Parathyroid adenoma (tissue), 2 donors: ENCODE results near the gene CELA2B.

Experiments
- H2AFZ ChIP-seq: fragments of 300-600 bp; sonication (generic); one replicate; pipeline ENCODE4 v1.7.0; 2017; ENCODE audit warnings: antibody characterized with exemption, mild to moderate bottlenecking
- H3K27ac ChIP-seq: fragments of 300-600 bp; sonication (generic); one replicate; pipeline ENCODE4 v1.7.0; 2017
- H3K27me3 ChIP-seq: fragments of 300-600 bp; sonication (generic); one replicate; pipeline ENCODE4 v1.7.0; 2017; ENCODE audit warnings: low read length; ENCODE audit not compliant: control insufficient read depth, insufficient read depth
- H3K36me3 ChIP-seq: fragments of 300-600 bp; sonication (generic); one replicate; pipeline ENCODE4 v1.7.0; 2017; ENCODE audit warnings: low read length; ENCODE audit not compliant: control insufficient read depth, insufficient read depth
- H3K4me1 ChIP-seq: fragments of 300-600 bp; sonication (generic); one replicate; pipeline ENCODE4 v1.7.0; 2017; ENCODE audit warnings: control low read depth
- H3K4me2 ChIP-seq: fragments of 300-600 bp; sonication (generic); one replicate; pipeline ENCODE4 v1.7.0; 2017; ENCODE audit warnings: low read length
- H3K4me3 ChIP-seq: fragments of 300-600 bp; sonication (generic); one replicate; pipeline ENCODE4 v1.7.0; 2017; ENCODE audit warnings: low read depth, low read length
- H3K79me2 ChIP-seq: fragments of 300-600 bp; sonication (generic); one replicate; pipeline ENCODE4 v1.7.0; 2017; ENCODE audit warnings: control low read depth
- H3K9ac ChIP-seq: fragments of 300-600 bp; sonication (generic); one replicate; pipeline ENCODE4 v1.7.0; 2017; ENCODE audit warnings: mild to moderate bottlenecking
- H3K9me3 ChIP-seq: fragments of 300-600 bp; sonication (generic); one replicate; pipeline ENCODE4 v1.7.0; 2017; ENCODE audit warnings: low read length; ENCODE audit not compliant: control insufficient read depth
- TF ChIP-seq, protein P1 (sequence below): fragments of 300-600 bp; sonication (generic); IDR thresholded peaks from one replicate; pipeline ENCODE4 v1.7.0; 2017; ENCODE audit warnings: antibody characterized with exemption, mild to moderate bottlenecking
- donor health status: primary hyperparathyroidism.

The CELA2B gene

DNA sequence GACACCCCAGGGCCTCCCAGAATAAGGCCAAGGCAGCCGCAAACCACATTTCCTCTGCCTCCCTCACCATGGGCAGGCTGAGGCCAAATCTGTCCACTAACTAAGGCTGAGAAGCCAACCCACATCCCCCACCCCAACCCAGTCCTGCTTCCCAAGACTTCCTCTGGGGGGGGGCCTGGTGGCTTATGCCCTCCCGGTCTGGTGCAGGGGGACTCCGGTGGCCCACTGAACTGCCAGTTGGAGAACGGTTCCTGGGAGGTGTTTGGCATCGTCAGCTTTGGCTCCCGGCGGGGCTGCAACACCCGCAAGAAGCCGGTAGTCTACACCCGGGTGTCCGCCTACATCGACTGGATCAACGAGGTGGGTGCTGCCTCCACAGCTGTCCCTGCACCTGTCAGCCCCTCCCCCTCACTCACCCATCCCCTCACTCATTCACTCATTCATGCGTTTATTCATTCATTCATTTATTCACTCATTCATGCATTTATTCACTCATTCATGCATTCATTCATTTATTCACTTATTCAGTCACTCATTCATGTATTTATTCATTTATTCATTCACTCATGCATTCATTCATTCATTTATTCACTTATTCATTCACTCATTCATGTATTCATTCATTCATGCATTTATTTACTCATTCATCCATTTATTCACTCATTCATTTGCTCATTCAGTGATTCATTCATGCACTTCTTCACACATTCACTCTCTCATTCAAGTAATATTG, 30.3 kb upstream of the CELA2B start:
- Histone ChIP-seq H3K9ac (no peak overlapping the region), H3K36me3 (no peaks in the 10 kb centered on the region), H3K4me2 (no peak overlapping the region), H3K79me2 (no peaks in the 10 kb centered on the region), H2AFZ (no peak overlapping the region), H3K27me3 (no peaks in the 10 kb centered on the region), H3K4me1 (no peaks in the 10 kb centered on the region), H3K9me3 (no peaks in the 10 kb centered on the region), H3K27ac (no peak overlapping the region), H3K4me3 (no peak overlapping the region)
- TF ChIP-seq, protein P1, sequence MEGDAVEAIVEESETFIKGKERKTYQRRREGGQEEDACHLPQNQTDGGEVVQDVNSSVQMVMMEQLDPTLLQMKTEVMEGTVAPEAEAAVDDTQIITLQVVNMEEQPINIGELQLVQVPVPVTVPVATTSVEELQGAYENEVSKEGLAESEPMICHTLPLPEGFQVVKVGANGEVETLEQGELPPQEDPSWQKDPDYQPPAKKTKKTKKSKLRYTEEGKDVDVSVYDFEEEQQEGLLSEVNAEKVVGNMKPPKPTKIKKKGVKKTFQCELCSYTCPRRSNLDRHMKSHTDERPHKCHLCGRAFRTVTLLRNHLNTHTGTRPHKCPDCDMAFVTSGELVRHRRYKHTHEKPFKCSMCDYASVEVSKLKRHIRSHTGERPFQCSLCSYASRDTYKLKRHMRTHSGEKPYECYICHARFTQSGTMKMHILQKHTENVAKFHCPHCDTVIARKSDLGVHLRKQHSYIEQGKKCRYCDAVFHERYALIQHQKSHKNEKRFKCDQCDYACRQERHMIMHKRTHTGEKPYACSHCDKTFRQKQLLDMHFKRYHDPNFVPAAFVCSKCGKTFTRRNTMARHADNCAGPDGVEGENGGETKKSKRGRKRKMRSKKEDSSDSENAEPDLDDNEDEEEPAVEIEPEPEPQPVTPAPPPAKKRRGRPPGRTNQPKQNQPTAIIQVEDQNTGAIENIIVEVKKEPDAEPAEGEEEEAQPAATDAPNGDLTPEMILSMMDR, result no peak

DNA sequence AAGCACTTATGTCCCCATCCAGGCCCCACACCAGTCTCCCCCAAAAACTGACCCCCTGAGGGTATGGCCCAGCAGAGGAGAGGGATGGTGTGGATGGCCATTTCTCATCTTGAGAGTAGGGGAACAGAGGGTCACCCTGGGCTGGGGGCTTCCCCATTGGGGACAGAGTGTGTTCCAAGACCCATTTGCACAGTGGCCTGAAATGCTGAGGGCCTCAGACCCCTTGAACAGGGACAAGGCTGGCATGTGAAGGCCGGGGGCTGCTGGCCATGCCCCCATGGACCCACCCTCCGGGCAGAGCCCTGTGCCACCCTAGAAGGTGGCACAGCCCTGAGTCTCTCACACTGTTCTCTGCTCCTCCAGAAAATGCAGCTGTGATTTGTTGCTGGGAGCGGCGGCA, 29.7 kb upstream of the CELA2B start:
- no peaks in the 10 kb centered on the region for H3K36me3 ChIP-seq
- H3K79me2 ChIP-seq, result no peaks in the 10 kb centered on the region
- H3K4me2 ChIP-seq, result no peak overlapping the region
- no peak overlapping the region for H3K4me3 ChIP-seq
- no peak overlapping the region for H2AFZ ChIP-seq
- no peaks in the 10 kb centered on the region for H3K27me3 ChIP-seq
- no peaks in the 10 kb centered on the region for H3K4me1 ChIP-seq
- H3K9ac ChIP-seq, result no peak overlapping the region
- no peak overlapping the region for H3K27ac ChIP-seq
- TF ChIP-seq, protein P1, result no peak
- no peaks in the 10 kb centered on the region for H3K9me3 ChIP-seq

DNA sequence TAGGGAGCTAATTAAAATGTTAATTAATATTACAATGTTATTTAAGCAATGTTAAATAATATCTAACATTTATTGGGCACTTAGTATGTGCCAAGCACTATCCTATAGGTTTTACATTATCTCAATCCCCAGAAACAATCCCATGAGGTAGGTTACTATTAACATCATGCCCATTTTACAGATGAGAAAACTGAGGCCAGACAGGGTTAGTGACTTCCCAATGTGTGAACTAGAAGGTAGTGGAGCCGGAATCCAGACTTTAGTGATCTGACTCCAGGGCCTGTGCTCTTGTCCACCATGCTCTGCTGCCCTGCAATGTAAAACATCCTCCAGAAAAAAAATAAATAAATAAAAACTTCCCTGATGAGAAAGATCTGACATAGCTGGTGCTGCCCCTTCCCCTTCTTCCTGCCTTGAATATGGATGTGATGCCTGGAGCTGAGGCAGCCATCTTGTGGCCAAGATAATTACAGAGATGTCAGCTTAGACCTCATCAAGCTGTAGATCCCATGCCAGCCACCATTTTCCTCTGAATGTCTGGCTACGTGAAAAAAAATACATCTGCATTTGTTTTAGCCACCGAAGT, 26.9 kb upstream of the CELA2B start:
- Histone ChIP-seq H3K79me2 (no peaks in the 10 kb centered on the region), H3K36me3 (no peaks in the 10 kb centered on the region), H3K4me3 (no peak overlapping the region), H3K9ac (no peak overlapping the region), H3K4me1 (no peaks in the 10 kb centered on the region), H3K9me3 (no peaks in the 10 kb centered on the region), H3K27ac (no peak overlapping the region), H3K27me3 (no peaks in the 10 kb centered on the region), H2AFZ (no peak overlapping the region), H3K4me2 (no peak overlapping the region)
- TF ChIP-seq, protein P1, result no peak

DNA sequence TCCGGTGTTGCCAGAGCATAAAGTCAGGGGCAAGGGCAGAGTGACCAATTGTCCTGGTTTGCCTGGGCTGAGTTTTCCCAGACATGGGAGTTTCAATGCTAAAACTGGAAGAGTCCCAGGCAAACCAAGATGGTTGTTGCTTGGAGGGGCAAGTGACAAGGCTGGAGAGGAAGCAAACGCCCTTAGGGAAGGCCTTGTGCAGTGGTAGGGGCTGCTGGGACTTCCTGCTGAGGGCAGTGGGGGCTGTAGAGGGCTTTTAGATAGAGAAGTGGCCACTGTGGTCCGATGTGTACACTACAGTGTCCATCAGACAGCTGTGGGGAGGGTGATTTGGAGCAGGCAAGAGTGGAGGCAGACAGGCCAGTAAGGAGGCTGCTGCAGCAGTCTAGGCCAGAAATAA, 26.3 kb upstream of the CELA2B start:
- Histone ChIP-seq H3K4me1 (no peaks in the 10 kb centered on the region), H3K9me3 (no peaks in the 10 kb centered on the region), H3K27me3 (no peaks in the 10 kb centered on the region), H3K4me2 (no peak overlapping the region), H3K79me2 (no peaks in the 10 kb centered on the region), H3K4me3 (no peak overlapping the region), H3K9ac (no peak overlapping the region), H3K27ac (no peak overlapping the region), H2AFZ (no peak overlapping the region), H3K36me3 (no peaks in the 10 kb centered on the region)
- TF ChIP-seq, protein P1, result no peak
